GM12878 (cell line): ENCODE results near the gene DYNLT2B. TPM values are rescaled to one million over a fixed set of nuclear protein-coding genes. Genes with fewer than 3 reads are reported as not detected.

Experiments
- ATAC-seq: fragments of 200-7000 bp; cut with Tn5 transposase; 3 replicates; pipeline ENCODE4 v1.9.1; 2020; ENCODE audit warnings: mild to moderate bottlenecking, moderate library complexity
- BruUV-seq: library from RNA; stranded (reverse); fragments of 400-500 nt; replicated peaks from 2 replicates; lab custom pipeline; 2021; lab: Mats Ljungman, UMichigan
- CTCF ChIA-PET: fragments of 300-600 bp; sonication (Branson Sonifier 250); formaldehyde crosslinking; extraction: SDS; loops from one replicate; lab custom pipeline; 2021; ENCODE audit warnings: inconsistent platforms; lab: Yijun Ruan, JAX
- POLR2A ChIA-PET: fragments of 350-600 bp; formaldehyde crosslinking; extraction: SDS; loops from one replicate; lab custom pipeline; 2021; ENCODE audit warnings: inconsistent platforms; lab: Charles Lee
- RAD21 ChIA-PET: fragments of 300-600 bp; sonication (Branson Sonifier 250); formaldehyde crosslinking; loops from one replicate; lab custom pipeline; 2023; ENCODE audit warnings: antibody characterized with exemption; ENCODE audit not compliant: unreplicated experiment; lab: Charles Lee
- SMC1A ChIA-PET: fragments of 300-600 bp; sonication (Branson Sonifier 250); formaldehyde crosslinking; loops from one replicate; lab custom pipeline; 2023; ENCODE audit not compliant: unreplicated experiment, uncharacterized antibody; lab: Charles Lee
- DNase-seq: peaks from one replicate; pipeline ENCODE4 v3.0.0-alpha.2; 2011; ENCODE audit warnings: low read depth, low spot score
- FAIRE-seq: peaks from 3 replicates; lab custom pipeline; 2011; peaks lifted over from hg19 to GRCh38; lab: Jason Lieb, UNC
- H2AFZ ChIP-seq: 2 replicates; pipeline ENCODE4 v1.6.0; 2011; ENCODE audit warnings: low read depth, low read length, control low read depth; ENCODE audit not compliant: control insufficient read depth
- H3K27ac ChIP-seq: 2 replicates; pipeline ENCODE4 v1.5.1; 2011; ENCODE audit warnings: control low read depth; ENCODE audit not compliant: control insufficient read depth, insufficient read depth
- H3K27me3 ChIP-seq, 2 experiments: replicated peaks in 1 of 2; 2 replicates each; pipeline versions ENCODE4 v1.6.0 to v1.6.1; 2011; ENCODE audit warnings: low read length in 1 of 2; ENCODE audit not compliant: control insufficient read depth in 2 of 2, insufficient read depth in 2 of 2
- H3K36me3 ChIP-seq, 2 experiments: 2 replicates each; pipeline ENCODE4 v1.5.1; 2011; ENCODE audit warnings: low read length in 1 of 2; ENCODE audit not compliant: control insufficient read depth in 2 of 2, insufficient read depth in 2 of 2
- H3K4me1 ChIP-seq: 2 replicates; pipeline ENCODE4 v1.6.1; 2011; ENCODE audit warnings: mild to moderate bottlenecking, low read length, moderate library complexity, mixed read lengths; ENCODE audit not compliant: control insufficient read depth, insufficient read depth
- H3K4me2 ChIP-seq: 2 replicates; pipeline ENCODE4 v1.6.0; 2011; ENCODE audit warnings: control low read depth; ENCODE audit not compliant: control insufficient read depth, insufficient read depth
- H3K4me3 ChIP-seq: fragments of 200-600 bp; sonication (generic); 2 replicates; pipeline ENCODE4 v1.5.1; 2016
- H3K79me2 ChIP-seq: 2 replicates; pipeline ENCODE4 v1.6.0; 2011; ENCODE audit warnings: low read length; ENCODE audit not compliant: control insufficient read depth, insufficient read depth
- H3K9ac ChIP-seq: 2 replicates; pipeline ENCODE4 v1.8.0; 2011; ENCODE audit warnings: low read length, control low read depth, mixed read lengths; ENCODE audit not compliant: control insufficient read depth, insufficient read depth
- H3K9me3 ChIP-seq: replicated peaks from 3 replicates; pipeline ENCODE4 v1.5.1; 2011; ENCODE audit warnings: mild to moderate bottlenecking, low read length; ENCODE audit not compliant: control insufficient read depth, insufficient read depth
- H4K20me1 ChIP-seq: 2 replicates; pipeline ENCODE4 v1.6.0; 2011; ENCODE audit not compliant: control insufficient read depth, insufficient read depth
- BHLHE40 ChIP-seq, 2 experiments: fragments of 450-650 bp in 1 of 2; IDR thresholded peaks; 2 replicates each; pipeline ENCODE4 v1.6.1; 2011 to 2017; ENCODE audit warnings: low read depth in 2 of 2, borderline replicate concordance in 1 of 2, improper control_type of control experiment in 1 of 2, low read length in 1 of 2, mild to moderate bottlenecking in 1 of 2
- BMI1 ChIP-seq: fragments of 450-650 bp; IDR thresholded peaks from 2 replicates; pipeline ENCODE4 v1.6.1; 2016; ENCODE audit warnings: mild to moderate bottlenecking, moderate library complexity, borderline replicate concordance
- CBX5 ChIP-seq: sonication (generic); IDR thresholded peaks from 2 replicates; pipeline ENCODE4 v1.6.1; 2016; ENCODE audit warnings: low read depth, moderate library complexity, mild to moderate bottlenecking, inconsistent platforms
- CREB1 ChIP-seq: IDR thresholded peaks from 2 replicates; pipeline ENCODE4 v1.6.1; 2012; ENCODE audit warnings: low read depth, mild to moderate bottlenecking, inconsistent platforms
- EP300 ChIP-seq, 2 experiments: fragments of 150-350 bp in 1 of 2; IDR thresholded peaks; 2 replicates each; pipeline ENCODE4 v1.6.1; 2011 to 2012; ENCODE audit warnings: low read depth in 2 of 2, low read length in 2 of 2, borderline replicate concordance in 1 of 2, improper control_type of control experiment in 1 of 2, inconsistent platforms in 1 of 2; ENCODE audit not compliant: control insufficient read depth in 1 of 2
- HDGF ChIP-seq: fragments of 450-650 bp; IDR thresholded peaks from 2 replicates; pipeline ENCODE4 v1.6.1; 2016; ENCODE audit warnings: antibody characterized with exemption
- MLLT1 ChIP-seq: fragments of 450-650 bp; IDR thresholded peaks from 2 replicates; pipeline ENCODE4 v1.6.1; 2016; ENCODE audit warnings: mild to moderate bottlenecking
- MYB ChIP-seq: fragments of 150-350 bp; IDR thresholded peaks from 2 replicates; pipeline ENCODE4 v1.6.1; 2014; ENCODE audit warnings: mild to moderate bottlenecking, low read depth, low read length, borderline replicate concordance
- PKNOX1 ChIP-seq: fragments of 450-650 bp; IDR thresholded peaks from 2 replicates; pipeline ENCODE4 v1.6.1; 2016; ENCODE audit warnings: mild to moderate bottlenecking
- RCOR1 ChIP-seq: conservative IDR thresholded peaks from 2 replicates; pipeline ENCODE4 v1.6.1; 2012; ENCODE audit warnings: low read depth, low read length, improper control_type of control experiment
- RFX5 ChIP-seq: IDR thresholded peaks from 2 replicates; pipeline ENCODE4 v1.6.1; 2011; ENCODE audit warnings: low read depth, low read length, improper control_type of control experiment
- SMC3 ChIP-seq: IDR thresholded peaks from 2 replicates; pipeline ENCODE4 v1.6.1; 2011; ENCODE audit warnings: low read length, improper control_type of control experiment, borderline replicate concordance
- SUZ12 ChIP-seq: fragments of 200-600 bp; sonication (generic); IDR thresholded peaks from one replicate; pipeline ENCODE4 v1.6.1; 2018; ENCODE audit warnings: antibody characterized with exemption, mild to moderate bottlenecking; ENCODE audit not compliant: unreplicated experiment
- TARDBP ChIP-seq: IDR thresholded peaks from 2 replicates; pipeline ENCODE4 v1.6.1; 2016; ENCODE audit warnings: borderline replicate concordance
- TCF12 ChIP-seq: IDR thresholded peaks from 2 replicates; pipeline ENCODE4 v1.6.1; 2011; ENCODE audit warnings: low read depth, mild to moderate bottlenecking, low read length
- ZNF622 ChIP-seq: fragments of 450-650 bp; IDR thresholded peaks from 2 replicates; pipeline ENCODE4 v1.6.1; 2017; ENCODE audit warnings: mild to moderate bottlenecking, inconsistent platforms
- WGBS: methylation state at CpG from one replicate; pipeline ENCODE4 v1.1.6; 2016; ENCODE audit warnings: low lambda C conversion rate; ENCODE audit not compliant: insufficient replicate concordance, insufficient coverage; ENCODE audit errors: missing lambda C conversion rate; 5-methylcytosine and 5-hydroxymethylcytosine counted together
- in situ Hi-C: fragments of 300-500 bp; cut with MboI; formaldehyde crosslinking; loops from 9 replicates; pipeline ENCODE4 v1.14.3; 2018; ENCODE audit warnings: mixed read lengths
- intact Hi-C: fragments of 100-400 bp; cut with micrococcal nuclease; formaldehyde crosslinking; loops from one replicate; pipeline ENCODE4 v1.14.2; 2022; ENCODE audit not compliant: unreplicated experiment
- polyA plus RNA-seq, 11 experiments: library from polyadenylated mRNA; depleted of rRNA in 4 of 11; unstranded in 6 of 11; stranded (reverse) in 5 of 11; fragments of >200 nt; fragmentation: Nextera tagmentation in 4 of 11; fragmentation: Illumina TruSeq in 1 of 11; extraction: Ambion mirVana in 4 of 11; extraction: Trizol in 1 of 11; gene quantifications; 1 replicate in 1 of 11; 2 replicates in 10 of 11; pipeline versions ENCODE4 v1.2.1 to v1.2.3, GENCODE V29; 2011 to 2016; ENCODE audit warnings: inconsistent platforms in 2 of 11, missing spikeins in 2 of 11, low read depth in 1 of 11
- total RNA-seq, 4 experiments: library from RNA; depleted of rRNA in 3 of 4; stranded (reverse); fragments of >200 nt in 3 of 4; fragmentation: Illumina TruSeq in 1 of 4; extraction: Trizol in 1 of 4; gene quantifications; 2 replicates each; pipeline versions ENCODE4 v1.2.1 to v1.2.3, GENCODE V29; 2013 to 2021

The DYNLT2B gene
- total and polyA plus RNA-seq, 10 of the 15 experiments (the other 5 are each of a cell fraction or from before 2014, with no cell fraction given), result 8.6 to 89.7 (median 21.9) TPM

- Histone ChIP-seq H4K20me1 (no peaks in the 10 kb centered on the region), H3K36me3 (no peaks in the 10 kb centered on the region), H3K27ac (no peak overlapping the region), H3K4me3 (no peak overlapping the region), H2AFZ (no peak overlapping the region), H3K9me3 (no peaks in the 10 kb centered on the region), H3K4me2 (no peak overlapping the region), H3K9ac (no peak overlapping the region), H3K27me3 (no peaks in the 10 kb centered on the region), H3K79me2 (peaks cover 6% of the 10 kb centered on the region), H3K4me1 (no peaks in the 10 kb centered on the region)
- no peak for DNase-seq
- intact Hi-C loops (no loop called here), in situ Hi-C loops (no loop called here)
- ChIA-PET SMC1A (no interaction called here), CTCF (no interaction called here), RAD21 (no interaction called here), POLR2A (no interaction called here)
- BruUV-seq, result no TSS peak
- 83% methylated on average over 4 of the region's 4 CpGs for WGBS
- ATAC-seq, result no peak
- no peak for TF ChIP-seq SUZ12
- no peak for TF ChIP-seq EP300 (IDR thresholded peaks at IDR 0.05; ENCODE audit: borderline replicate concordance in 1 of 2, control insufficient read depth in 1 of 2, low read depth in 2 of 2, low read length in 2 of 2)
- no peak for TF ChIP-seq CREB1
- no peak for TF ChIP-seq SMC3
- no peak for TF ChIP-seq HDGF
- no peak for TF ChIP-seq PKNOX1
- TF ChIP-seq BMI1, result no peak
- TF ChIP-seq MYB, result no peak
- TF ChIP-seq ZNF622, result no peak
- TF ChIP-seq TARDBP, result no peak
- TF ChIP-seq RFX5, result no peak
- TF ChIP-seq TCF12, result no peak
- no peak for TF ChIP-seq MLLT1
- no peak for TF ChIP-seq RCOR1
- TF ChIP-seq CBX5, result no peak
- no peak for TF ChIP-seq BHLHE40 (IDR thresholded peaks at IDR 0.05; ENCODE audit: borderline replicate concordance in 1 of 2, low read depth in 2 of 2, low read length in 1 of 2)
- FAIRE-seq, result no peak
These were observed 5.0 kb upstream of the DYNLT2B start for GRCh38 chr3:196323016-196323415.
